Neural progenitor cell (in vitro differentiated cells): ENCODE data around the gene F5. TPM values are rescaled to one million over a fixed set of nuclear protein-coding genes. Genes with fewer than 3 reads are reported as not detected.
A peak's percentile ranks its signal among the peaks of the same experiment; 100 is the strongest.

Source experiments
- DNase-seq: peaks from one replicate; pipeline ENCODE4 v3.0.0-alpha.2; 2016; ENCODE audit warnings: low spot score
- H2AFZ ChIP-seq: fragments of 200-600 bp; sonication (generic); replicated peaks from 2 replicates; pipeline ENCODE4 v1.6.1; 2016; ENCODE audit warnings: antibody characterized with exemption
- H3F3A ChIP-seq: fragments of 200-600 bp; sonication (generic); 2 replicates; pipeline ENCODE4 v1.6.1; 2016; ENCODE audit warnings: antibody characterized with exemption, low read depth
- H3K27ac ChIP-seq: fragments of 200-600 bp; sonication (generic); 2 replicates; pipeline ENCODE4 v1.5.1; 2016; ENCODE audit warnings: mild to moderate bottlenecking
- H3K27me3 ChIP-seq: fragments of 200-600 bp; sonication (generic); 2 replicates; pipeline ENCODE4 v1.6.1; 2016; ENCODE audit warnings: mild to moderate bottlenecking, moderate library complexity
- H3K36me3 ChIP-seq: fragments of 200-600 bp; sonication (generic); 2 replicates; pipeline ENCODE4 v1.5.1; 2016
- H3K4me1 ChIP-seq: fragments of 200-600 bp; sonication (generic); 2 replicates; pipeline ENCODE4 v1.6.1; 2016; ENCODE audit warnings: mixed run types
- H3K4me2 ChIP-seq: fragments of 200-600 bp; sonication (generic); 2 replicates; pipeline ENCODE4 v1.6.1; 2016
- H3K4me3 ChIP-seq: fragments of 200-600 bp; sonication (generic); 2 replicates; pipeline ENCODE4 v1.5.1; 2016
- H3K79me2 ChIP-seq: fragments of 200-600 bp; sonication (generic); 2 replicates; pipeline ENCODE4 v1.6.1; 2016; ENCODE audit warnings: low read depth
- H3K9ac ChIP-seq: fragments of 200-600 bp; sonication (generic); 2 replicates; pipeline ENCODE4 v1.6.1; 2016
- H3K9me3 ChIP-seq: fragments of 200-600 bp; sonication (generic); 2 replicates; pipeline ENCODE4 v1.5.1; 2016; ENCODE audit warnings: low read depth
- H4K20me1 ChIP-seq: fragments of 200-600 bp; sonication (generic); 2 replicates; pipeline ENCODE4 v1.6.1; 2016; ENCODE audit warnings: low read depth
- H3K27ac Mint-ChIP-seq: 3 replicates; pipeline ENCODE4 v1.8.0; 2021; ENCODE audit warnings: mixed read lengths
- H3K27me3 Mint-ChIP-seq: 2 replicates; pipeline ENCODE4 v1.8.0; 2022; ENCODE audit warnings: low read depth, mild to moderate bottlenecking, inconsistent platforms, moderate library complexity, mixed read lengths; ENCODE audit not compliant: insufficient read depth
- H3K36me3 Mint-ChIP-seq: 3 replicates; pipeline ENCODE4 v1.8.0; 2021; ENCODE audit warnings: mixed read lengths
- H3K4me1 Mint-ChIP-seq: 3 replicates; pipeline ENCODE4 v1.8.0; 2021; ENCODE audit warnings: mixed read lengths
- H3K4me3 Mint-ChIP-seq: 3 replicates; pipeline ENCODE4 v1.8.0; 2021; ENCODE audit warnings: mild to moderate bottlenecking, moderate library complexity, mixed read lengths
- H3K9me3 Mint-ChIP-seq: 3 replicates; pipeline ENCODE4 v1.8.0; 2020; ENCODE audit warnings: mixed read lengths
- EZH2 ChIP-seq: fragments of 200-600 bp; sonication (generic); IDR thresholded peaks from 2 replicates; pipeline ENCODE4 v1.6.1; 2017; ENCODE audit warnings: antibody characterized with exemption, mild to moderate bottlenecking, moderate library complexity
- EZH2phosphoT487 ChIP-seq: fragments of 200-600 bp; sonication (generic); IDR thresholded peaks from 2 replicates; pipeline ENCODE4 v1.6.1; 2017; ENCODE audit warnings: antibody characterized with exemption
- total RNA-seq: library from RNA; depleted of rRNA; stranded (reverse); fragments of >200 nt; gene quantifications from 2 replicates; pipeline ENCODE4 v1.2.3, GENCODE V29; 2015; ENCODE audit warnings: low replicate concordance
- TF ChIP-seq, protein P1 (sequence below): fragments of 200-600 bp; sonication (generic); IDR thresholded peaks from 2 replicates; pipeline ENCODE4 v1.5.1; 2017; ENCODE audit warnings: antibody characterized with exemption, mild to moderate bottlenecking

F5 gene
- total RNA-seq, 1 donor from 2014 or later: not detected

DNA sequence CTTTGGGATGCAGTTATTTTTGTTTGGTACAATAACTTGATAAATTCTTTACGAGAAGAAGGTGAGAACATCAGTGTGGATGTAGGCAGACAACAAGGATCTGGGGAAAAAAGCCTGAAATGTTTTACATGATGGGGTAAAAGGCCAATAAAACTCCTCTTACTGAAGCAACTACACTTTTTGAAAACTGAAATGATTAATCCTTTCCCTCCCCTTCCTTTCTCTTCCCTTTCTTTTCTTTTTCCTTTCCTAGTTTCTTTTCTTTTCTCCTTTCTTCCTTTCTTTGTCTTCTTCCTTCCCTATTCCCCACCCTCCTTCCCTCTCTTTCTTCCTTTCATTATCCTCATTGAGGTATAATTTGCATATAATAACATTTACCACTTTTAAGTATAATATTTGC is 24.6 kb downstream of the F5 start:
- Histone ChIP-seq H3F3A (no peaks in the 10 kb centered on the region), H3K4me1 (peaks cover 9% of the 10 kb centered on the region), H3K4me3 (no peak overlapping the region), H3K9me3 (no peaks in the 10 kb centered on the region), H3K9ac (no peak overlapping the region), H3K27me3 (no peaks in the 10 kb centered on the region), H4K20me1 (no peaks in the 10 kb centered on the region), H3K79me2 (no peaks in the 10 kb centered on the region), H3K27ac (no peak overlapping the region), H3K4me2 (no peak overlapping the region), H2AFZ (no peak overlapping the region), H3K36me3 (no peaks in the 10 kb centered on the region)
- no peak for DNase-seq
- H3K4me1 Mint-ChIP-seq: peaks cover 2% of the 10 kb centered on the region
- no peaks in the 10 kb centered on the region for H3K36me3 Mint-ChIP-seq
- H3K27ac Mint-ChIP-seq: no peak overlapping the region
- H3K27me3 Mint-ChIP-seq: peaks cover 6% of the 10 kb centered on the region
- no peaks in the 10 kb centered on the region for H3K9me3 Mint-ChIP-seq
- no peak overlapping the region for H3K4me3 Mint-ChIP-seq
- TF ChIP-seq, protein P1, sequence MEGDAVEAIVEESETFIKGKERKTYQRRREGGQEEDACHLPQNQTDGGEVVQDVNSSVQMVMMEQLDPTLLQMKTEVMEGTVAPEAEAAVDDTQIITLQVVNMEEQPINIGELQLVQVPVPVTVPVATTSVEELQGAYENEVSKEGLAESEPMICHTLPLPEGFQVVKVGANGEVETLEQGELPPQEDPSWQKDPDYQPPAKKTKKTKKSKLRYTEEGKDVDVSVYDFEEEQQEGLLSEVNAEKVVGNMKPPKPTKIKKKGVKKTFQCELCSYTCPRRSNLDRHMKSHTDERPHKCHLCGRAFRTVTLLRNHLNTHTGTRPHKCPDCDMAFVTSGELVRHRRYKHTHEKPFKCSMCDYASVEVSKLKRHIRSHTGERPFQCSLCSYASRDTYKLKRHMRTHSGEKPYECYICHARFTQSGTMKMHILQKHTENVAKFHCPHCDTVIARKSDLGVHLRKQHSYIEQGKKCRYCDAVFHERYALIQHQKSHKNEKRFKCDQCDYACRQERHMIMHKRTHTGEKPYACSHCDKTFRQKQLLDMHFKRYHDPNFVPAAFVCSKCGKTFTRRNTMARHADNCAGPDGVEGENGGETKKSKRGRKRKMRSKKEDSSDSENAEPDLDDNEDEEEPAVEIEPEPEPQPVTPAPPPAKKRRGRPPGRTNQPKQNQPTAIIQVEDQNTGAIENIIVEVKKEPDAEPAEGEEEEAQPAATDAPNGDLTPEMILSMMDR: no peak
- TF ChIP-seq EZH2phosphoT487 (no peak), EZH2 (no peak)

DNA sequence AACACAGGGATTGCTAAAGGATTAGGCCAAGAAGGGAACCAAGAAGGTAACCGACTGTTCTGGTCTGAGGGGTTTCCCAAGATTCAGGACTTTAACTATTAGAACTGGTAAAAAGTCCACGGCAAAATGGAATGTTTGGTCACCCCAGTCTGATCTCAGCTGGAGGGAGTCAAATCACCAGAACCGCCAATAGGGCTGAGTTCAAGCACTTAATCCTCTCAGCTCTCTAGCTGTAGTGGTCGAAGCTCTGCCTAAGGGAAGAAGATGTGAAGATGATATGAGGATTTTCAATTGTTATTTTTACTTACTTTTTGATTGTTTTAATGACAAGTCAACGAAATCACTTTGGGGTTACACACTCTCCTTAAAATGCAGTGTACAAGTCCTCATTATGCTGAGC is 29.1 kb downstream of the F5 start:
- Histone ChIP-seq H2AFZ (peak overlapping the region; percentile 50), H3K36me3 (no peaks in the 10 kb centered on the region), H3K4me3 (no peak overlapping the region), H3K27me3 (no peaks in the 10 kb centered on the region), H3K27ac (no peak overlapping the region), H3K4me2 (no peak overlapping the region), H3K9me3 (no peaks in the 10 kb centered on the region), H3K4me1 (peaks cover 9% of the 10 kb centered on the region), H3K9ac (no peak overlapping the region), H3F3A (peaks cover 8% of the 10 kb centered on the region), H4K20me1 (no peaks in the 10 kb centered on the region), H3K79me2 (no peaks in the 10 kb centered on the region)
- peaks cover 4% of the 10 kb centered on the region for H3K27me3 Mint-ChIP-seq
- peaks cover 2% of the 10 kb centered on the region for H3K4me1 Mint-ChIP-seq
- H3K27ac Mint-ChIP-seq: no peak overlapping the region
- no peak overlapping the region for H3K4me3 Mint-ChIP-seq
- DNase-seq: peak; percentile 17
- TF ChIP-seq EZH2 (no peak), EZH2phosphoT487 (no peak)
- TF ChIP-seq, protein P1: no peak
- H3K36me3 Mint-ChIP-seq: no peaks in the 10 kb centered on the region
- H3K9me3 Mint-ChIP-seq: no peaks in the 10 kb centered on the region

GRCh38 chr1:169550294-169550693 is 36.0 kb downstream of the F5 start:
- Mint-ChIP-seq H3K4me3 (no peak overlapping the region), H3K36me3 (no peaks in the 10 kb centered on the region), H3K27ac (no peak overlapping the region), H3K27me3 (peaks cover under 1% of the 10 kb centered on the region), H3K4me1 (peaks cover 7% of the 10 kb centered on the region), H3K9me3 (no peaks in the 10 kb centered on the region)
- DNase-seq: peak; percentile 51
- Histone ChIP-seq H3K4me1 (no peaks in the 10 kb centered on the region), H3K27me3 (no peaks in the 10 kb centered on the region), H3K27ac (no peak overlapping the region), H3K4me2 (no peak overlapping the region), H4K20me1 (no peaks in the 10 kb centered on the region), H3F3A (peaks cover 8% of the 10 kb centered on the region), H3K36me3 (no peaks in the 10 kb centered on the region), H3K4me3 (no peak overlapping the region), H3K9me3 (no peaks in the 10 kb centered on the region), H3K9ac (no peak overlapping the region), H3K79me2 (no peaks in the 10 kb centered on the region), H2AFZ (no peak overlapping the region)
- no peak for TF ChIP-seq EZH2phosphoT487
- TF ChIP-seq, protein P1: peak; percentile 61
